ENCODE data around the gene TNNI2.

GRCh38 chr11:1845095-1845429 lies 6.3 kb downstream of the TNNI2 start:
- no peak for TF ChIP-seq CTCF (IDR thresholded peaks at IDR 0.05)
- no peak for TF ChIP-seq POLR2A (IDR thresholded peaks at IDR 0.05)
